Measurements from ENCODE around the gene WDR48. TPM values are rescaled to one million over a fixed set of nuclear protein-coding genes. Genes with fewer than 3 reads are reported as not detected.

Gene WDR48
- total RNA-seq, 4 donors from 2014 or later: 28.4 to 84.4 (median 37.0) TPM

- intact Hi-C loops (cut with DNase I; ENCODE audit: low total_unique reads): no loop called here
- DNase-seq: no peak
- no peaks in the 10 kb centered on the region for H3K9me3 ChIP-seq
- no peak overlapping the region for H3K4me3 ChIP-seq
- H3K27ac ChIP-seq: no peak overlapping the region
- H3K27me3 ChIP-seq: no peaks in the 10 kb centered on the region
- H3K36me3 ChIP-seq: no peaks in the 10 kb centered on the region
- TF ChIP-seq CTCF (IDR thresholded peaks at IDR 0.05) (no peak), POLR2A (IDR thresholded peaks at IDR 0.05) (no peak)
- no peaks in the 10 kb centered on the region for H3K4me1 ChIP-seq
Measured at GRCh38 chr3:39115870-39116269, 64.1 kb downstream of the WDR48 start.

- no peak for DNase-seq
- Histone ChIP-seq H3K9me3 (no peaks in the 10 kb centered on the region), H3K4me1 (no peaks in the 10 kb centered on the region), H3K27me3 (no peaks in the 10 kb centered on the region), H3K27ac (no peak overlapping the region), H3K36me3 (no peaks in the 10 kb centered on the region), H3K4me3 (no peak overlapping the region)
- intact Hi-C loops (cut with DNase I; ENCODE audit: low total_unique reads): no loop called here
- TF ChIP-seq POLR2A (IDR thresholded peaks at IDR 0.05): no peak
- TF ChIP-seq CTCF (IDR thresholded peaks at IDR 0.05): no peak
Measured at GRCh38 chr3:39118079-39118478, 66.3 kb downstream of the WDR48 start.

GRCh38 chr3:39118931-39119660 is 67.3 kb downstream of the WDR48 start:
- TF ChIP-seq POLR2A (IDR thresholded peaks at IDR 0.05): no peak
- TF ChIP-seq CTCF (IDR thresholded peaks at IDR 0.05): no peak
- no peaks in the 10 kb centered on the region for H3K36me3 ChIP-seq
- intact Hi-C loops (cut with DNase I; ENCODE audit: low total_unique reads): no loop called here

GRCh38 chr3:39121621-39122020 is 69.8 kb downstream of the WDR48 start:
- intact Hi-C loops (cut with DNase I; ENCODE audit: low total_unique reads): no loop called here
- no peaks in the 10 kb centered on the region for H3K36me3 ChIP-seq
- no peak for DNase-seq
- H3K27me3 ChIP-seq: no peaks in the 10 kb centered on the region
- no peak overlapping the region for H3K4me3 ChIP-seq
- no peaks in the 10 kb centered on the region for H3K9me3 ChIP-seq
- no peaks in the 10 kb centered on the region for H3K4me1 ChIP-seq
- no peak overlapping the region for H3K27ac ChIP-seq
- TF ChIP-seq POLR2A (IDR thresholded peaks at IDR 0.05) (no peak), CTCF (IDR thresholded peaks at IDR 0.05) (no peak)

More at GRCh38 chr3:39118931-39119660, 67.3 kb downstream of the WDR48 start:
- Histone ChIP-seq H3K9me3 (no peaks in the 10 kb centered on the region), H3K4me1 (no peaks in the 10 kb centered on the region), H3K27ac (no peak overlapping the region), H3K4me3 (no peak overlapping the region), H3K27me3 (no peaks in the 10 kb centered on the region)
- DNase-seq: no peak

- Histone ChIP-seq H3K4me3 (no peak overlapping the region), H3K4me1 (no peaks in the 10 kb centered on the region), H3K9me3 (no peaks in the 10 kb centered on the region), H3K36me3 (no peaks in the 10 kb centered on the region), H3K27me3 (no peaks in the 10 kb centered on the region), H3K27ac (no peak overlapping the region)
- no peak for DNase-seq
- intact Hi-C loops (cut with DNase I; ENCODE audit: low total_unique reads): no loop called here
- no peak for TF ChIP-seq POLR2A (IDR thresholded peaks at IDR 0.05)
- TF ChIP-seq CTCF (IDR thresholded peaks at IDR 0.05): no peak
Measured at GRCh38 chr3:39122813-39123212, 71.0 kb downstream of the WDR48 start.

All from uterus (tissue), 4 donors.